Retina (tissue), 1 donor: ENCODE measurements around the gene ABCA7.

Experiments used
- DNase-seq: peaks from one replicate; pipeline ENCODE4 v3.0.0-alpha.2; 2016

Gene ABCA7

DNA sequence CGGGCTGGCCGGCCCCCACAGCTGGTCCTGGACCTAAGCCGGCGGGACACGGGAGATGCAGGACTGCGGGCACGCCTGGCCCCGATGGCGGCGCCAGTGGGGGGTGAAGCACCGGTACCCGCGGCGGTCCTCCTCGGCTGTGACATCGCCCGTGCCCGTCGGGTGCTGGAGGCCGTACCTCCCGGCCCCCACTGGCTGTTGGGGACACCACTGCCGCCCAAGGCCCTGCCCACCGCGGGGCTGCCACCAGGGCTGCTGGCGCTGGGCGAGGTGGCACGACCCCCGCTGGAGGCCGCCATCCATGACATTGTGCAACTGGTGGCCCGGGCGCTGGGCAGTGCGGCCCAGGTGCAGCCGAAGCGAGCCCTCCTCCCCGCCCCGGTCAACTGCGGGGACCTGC lies 36.6 kb upstream of the ABCA7 start:
- no peak for DNase-seq

DNA sequence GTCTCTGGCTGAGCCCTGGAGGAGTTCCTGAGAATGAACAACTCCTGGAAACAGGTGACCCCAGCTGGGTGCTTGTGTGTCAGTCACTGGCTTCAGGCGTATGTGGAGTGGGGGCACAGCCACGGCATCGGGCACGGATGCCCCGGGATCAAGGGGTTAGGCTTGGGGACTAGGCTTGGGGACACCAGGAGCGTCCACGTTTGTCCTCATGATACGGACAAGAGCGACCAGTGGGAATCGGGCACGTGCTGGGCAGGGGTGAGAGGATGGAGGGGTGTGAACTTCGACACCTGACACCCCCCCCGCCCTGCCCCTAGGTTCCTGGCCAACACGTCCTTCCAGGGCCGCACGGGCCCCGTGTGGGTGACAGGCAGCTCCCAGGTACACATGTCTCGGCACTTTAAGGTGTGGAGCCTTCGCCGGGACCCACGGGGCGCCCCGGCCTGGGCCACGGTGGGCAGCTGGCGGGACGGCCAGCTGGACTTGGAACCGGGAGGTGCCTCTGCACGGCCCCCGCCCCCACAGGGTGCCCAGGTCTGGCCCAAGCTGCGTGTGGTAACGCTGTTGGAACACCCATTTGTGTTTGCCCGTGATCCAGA lies 35.6 kb upstream of the ABCA7 start:
- DNase-seq, result no peak

DNA sequence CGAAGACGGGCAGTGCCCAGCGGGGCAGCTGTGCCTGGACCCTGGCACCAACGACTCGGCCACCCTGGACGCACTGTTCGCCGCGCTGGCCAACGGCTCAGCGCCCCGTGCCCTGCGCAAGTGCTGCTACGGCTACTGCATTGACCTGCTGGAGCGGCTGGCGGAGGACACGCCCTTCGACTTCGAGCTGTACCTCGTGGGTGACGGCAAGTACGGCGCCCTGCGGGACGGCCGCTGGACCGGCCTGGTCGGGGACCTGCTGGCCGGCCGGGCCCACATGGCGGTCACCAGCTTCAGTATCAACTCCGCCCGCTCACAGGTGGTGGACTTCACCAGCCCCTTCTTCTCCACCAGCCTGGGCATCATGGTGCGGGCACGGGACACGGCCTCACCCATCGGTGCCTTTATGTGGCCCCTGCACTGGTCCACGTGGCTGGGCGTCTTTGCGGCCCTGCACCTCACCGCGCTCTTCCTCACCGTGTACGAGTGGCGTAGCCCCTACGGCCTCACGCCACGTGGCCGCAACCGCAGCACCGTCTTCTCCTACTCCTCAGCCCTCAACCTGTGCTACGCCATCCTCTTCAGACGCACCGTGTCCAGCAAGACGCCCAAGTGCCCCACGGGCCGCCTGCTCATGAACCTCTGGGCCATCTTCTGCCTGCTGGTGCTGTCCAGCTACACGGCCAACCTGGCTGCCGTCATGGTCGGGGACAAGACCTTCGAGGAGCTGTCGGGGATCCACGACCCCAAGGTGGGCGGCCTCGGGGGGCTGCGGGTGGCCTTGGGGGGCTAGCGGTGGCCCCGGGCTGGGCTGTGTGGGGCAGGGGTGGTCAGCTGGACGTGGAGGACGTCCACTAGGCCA lies 34.9 kb upstream of the ABCA7 start:
- no peak for DNase-seq

DNA sequence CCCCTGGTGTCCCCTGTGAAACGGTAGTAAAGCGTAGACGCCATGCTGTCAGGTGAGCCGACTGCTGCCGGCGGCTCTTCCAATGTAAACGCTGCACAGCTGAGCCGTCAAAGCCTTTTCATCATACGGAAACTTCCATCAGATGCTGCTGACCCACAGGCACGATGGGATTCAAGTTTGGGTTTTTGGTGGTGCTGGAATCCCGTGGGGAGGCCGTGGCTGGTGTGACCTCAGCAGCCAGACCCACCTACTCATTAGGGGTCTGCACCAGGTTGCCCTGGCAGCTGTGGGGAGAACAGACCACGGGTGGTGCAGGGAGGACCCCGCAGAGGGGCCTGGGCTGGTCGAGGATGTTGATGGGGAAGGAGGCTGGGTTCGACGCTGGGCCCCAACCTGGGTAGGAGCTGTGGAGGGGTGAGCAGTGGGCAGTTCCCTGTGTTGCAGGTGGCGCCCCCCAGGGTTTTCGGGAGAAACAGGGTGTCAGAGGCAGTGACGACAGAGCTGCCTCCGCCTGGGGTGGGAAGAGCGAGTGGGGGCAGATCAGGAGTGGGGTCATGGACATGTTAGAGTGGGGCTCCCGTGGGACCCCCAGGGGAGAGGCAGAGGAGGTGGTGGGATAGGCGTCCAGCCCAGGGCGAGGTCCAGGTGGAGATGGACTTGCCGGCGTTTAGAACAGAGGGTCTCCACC lies 33.1 kb upstream of the ABCA7 start:
- no peak for DNase-seq

DNA sequence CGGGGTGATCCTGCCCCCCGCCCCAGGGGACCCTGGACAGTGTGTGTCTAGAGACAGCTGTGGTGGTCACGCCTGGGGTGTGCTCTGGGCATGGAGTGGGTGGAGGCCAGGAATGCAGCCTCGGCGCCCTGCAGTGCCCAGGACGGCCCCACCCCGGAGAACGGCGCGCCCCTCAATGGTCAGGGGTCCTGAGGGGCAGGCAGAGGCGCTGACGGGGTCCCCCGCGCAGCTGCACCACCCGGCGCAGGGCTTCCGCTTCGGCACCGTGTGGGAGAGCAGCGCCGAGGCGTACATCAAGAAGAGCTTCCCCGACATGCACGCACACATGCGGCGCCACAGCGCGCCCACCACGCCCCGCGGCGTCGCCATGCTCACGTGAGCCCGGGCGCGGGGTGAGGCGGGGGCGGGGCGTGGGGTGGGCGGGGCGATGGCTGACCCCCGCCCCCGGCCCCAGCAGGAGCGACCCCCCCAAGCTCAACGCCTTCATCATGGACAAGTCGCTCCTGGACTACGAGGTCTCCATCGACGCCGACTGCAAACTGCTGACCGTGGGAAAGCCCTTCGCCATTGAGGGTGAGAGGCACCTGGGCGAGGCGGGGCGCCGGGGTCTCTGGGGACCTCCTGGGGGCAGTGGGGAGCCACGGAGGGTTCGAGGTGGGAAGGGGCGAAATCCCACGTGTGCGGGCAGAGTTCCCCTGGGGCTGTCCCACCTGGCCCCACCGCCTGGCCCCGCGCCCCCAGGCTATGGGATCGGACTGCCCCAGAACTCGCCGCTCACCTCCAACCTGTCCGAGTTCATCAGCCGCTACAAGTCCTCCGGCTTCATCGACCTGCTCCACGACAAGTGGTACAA lies 32.3 kb upstream of the ABCA7 start:
- DNase-seq, result no peak

DNA sequence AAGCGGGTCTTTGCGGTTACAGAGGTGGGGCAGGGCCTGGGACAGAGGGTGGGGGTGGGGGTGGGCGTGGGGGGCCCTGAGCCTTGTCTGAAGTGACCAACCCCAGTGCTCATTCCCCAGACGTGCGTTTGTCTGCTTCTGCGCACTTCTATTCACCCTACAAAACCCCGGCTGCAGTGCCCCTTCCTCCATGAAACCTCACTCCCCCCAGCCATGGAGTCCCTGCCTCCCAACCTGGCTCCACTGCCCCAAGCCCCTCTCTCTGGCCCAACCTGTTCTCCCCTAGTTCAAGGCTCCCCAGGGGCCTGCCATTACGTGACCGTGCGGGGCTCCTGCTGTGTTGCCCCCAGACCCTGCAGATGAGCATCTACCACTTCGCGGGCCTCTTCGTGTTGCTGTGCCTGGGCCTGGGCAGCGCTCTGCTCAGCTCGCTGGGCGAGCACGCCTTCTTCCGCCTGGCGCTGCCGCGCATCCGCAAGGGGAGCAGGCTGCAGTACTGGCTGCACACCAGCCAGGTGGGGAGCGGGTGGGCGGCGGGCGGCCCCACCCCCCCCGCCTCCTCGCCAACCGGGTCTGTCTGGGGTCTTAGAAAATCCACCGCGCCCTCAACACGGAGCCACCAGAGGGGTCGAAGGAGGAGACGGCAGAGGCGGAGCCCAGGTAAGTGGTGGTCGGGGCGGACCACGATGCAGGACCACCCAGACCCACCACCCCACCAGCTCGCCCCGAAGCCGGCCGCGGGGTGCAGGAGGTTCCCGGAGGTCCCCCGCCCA lies 31.5 kb upstream of the ABCA7 start:
- DNase-seq, result no peak

DNA sequence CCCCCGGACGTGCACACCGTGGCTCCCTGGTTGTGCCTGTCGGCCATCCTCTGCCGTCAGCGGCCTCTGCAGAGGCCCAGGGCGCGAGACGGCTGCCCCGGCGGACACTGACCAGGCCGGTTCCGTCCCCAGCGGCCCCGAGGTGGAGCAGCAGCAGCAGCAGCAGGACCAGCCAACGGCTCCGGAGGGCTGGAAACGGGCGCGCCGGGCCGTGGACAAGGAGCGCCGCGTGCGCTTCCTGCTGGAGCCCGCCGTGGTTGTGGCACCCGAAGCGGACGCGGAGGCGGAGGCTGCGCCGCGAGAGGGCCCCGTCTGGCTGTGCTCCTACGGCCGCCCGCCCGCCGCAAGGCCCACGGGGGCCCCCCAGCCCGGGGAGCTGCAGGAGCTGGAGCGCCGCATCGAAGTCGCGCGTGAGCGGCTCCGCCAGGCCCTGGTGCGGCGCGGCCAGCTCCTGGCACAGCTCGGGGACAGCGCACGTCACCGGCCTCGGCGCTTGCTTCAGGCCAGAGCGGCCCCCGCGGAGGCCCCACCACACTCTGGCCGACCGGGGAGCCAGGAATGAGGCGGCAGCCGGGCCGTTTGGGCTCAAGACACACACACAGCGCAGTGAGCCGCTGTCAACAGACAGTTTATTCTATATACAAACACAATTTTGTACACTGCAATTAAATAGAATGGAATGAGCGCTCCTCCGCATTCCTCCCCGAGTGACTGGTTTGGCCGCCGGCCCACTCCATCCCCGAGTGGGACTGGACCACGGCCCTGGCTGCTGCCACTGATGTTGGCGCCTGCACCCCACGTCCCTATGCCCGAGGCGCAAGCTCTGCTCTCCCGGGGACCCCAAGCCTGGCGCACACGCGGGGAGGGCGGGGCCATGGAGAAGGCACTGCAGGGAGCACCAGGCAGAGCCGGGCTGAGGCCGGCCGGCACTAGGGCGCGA lies 30.6 kb upstream of the ABCA7 start:
- DNase-seq, result no peak

DNA sequence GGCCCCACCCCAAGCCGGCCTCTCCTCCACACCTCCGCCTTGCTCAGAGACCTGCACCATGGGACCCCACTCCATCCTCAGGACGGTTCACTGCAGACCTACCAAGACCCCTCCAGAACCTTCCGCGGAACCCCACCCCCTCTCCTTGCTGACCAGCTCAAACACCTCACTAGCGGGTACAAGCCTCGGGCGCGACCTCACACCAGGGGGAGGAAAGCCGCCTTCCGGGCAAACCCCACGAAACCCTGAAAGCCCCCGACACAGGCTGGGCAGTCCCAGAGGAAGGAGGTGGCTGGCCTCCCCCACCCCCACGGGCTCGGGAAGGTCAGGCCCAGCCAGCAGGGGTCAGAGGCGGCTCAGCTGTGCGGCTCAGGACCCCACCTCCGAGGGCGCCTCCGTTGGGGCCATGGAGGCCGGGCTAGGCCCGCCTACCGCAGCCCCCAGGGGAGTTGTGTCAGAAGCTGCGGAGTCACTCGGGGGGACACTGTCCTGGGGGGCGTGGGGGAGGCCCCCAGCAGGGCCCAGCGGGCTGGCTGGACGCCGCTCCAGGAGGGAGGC lies 29.8 kb upstream of the ABCA7 start:
- DNase-seq, result no peak

DNA sequence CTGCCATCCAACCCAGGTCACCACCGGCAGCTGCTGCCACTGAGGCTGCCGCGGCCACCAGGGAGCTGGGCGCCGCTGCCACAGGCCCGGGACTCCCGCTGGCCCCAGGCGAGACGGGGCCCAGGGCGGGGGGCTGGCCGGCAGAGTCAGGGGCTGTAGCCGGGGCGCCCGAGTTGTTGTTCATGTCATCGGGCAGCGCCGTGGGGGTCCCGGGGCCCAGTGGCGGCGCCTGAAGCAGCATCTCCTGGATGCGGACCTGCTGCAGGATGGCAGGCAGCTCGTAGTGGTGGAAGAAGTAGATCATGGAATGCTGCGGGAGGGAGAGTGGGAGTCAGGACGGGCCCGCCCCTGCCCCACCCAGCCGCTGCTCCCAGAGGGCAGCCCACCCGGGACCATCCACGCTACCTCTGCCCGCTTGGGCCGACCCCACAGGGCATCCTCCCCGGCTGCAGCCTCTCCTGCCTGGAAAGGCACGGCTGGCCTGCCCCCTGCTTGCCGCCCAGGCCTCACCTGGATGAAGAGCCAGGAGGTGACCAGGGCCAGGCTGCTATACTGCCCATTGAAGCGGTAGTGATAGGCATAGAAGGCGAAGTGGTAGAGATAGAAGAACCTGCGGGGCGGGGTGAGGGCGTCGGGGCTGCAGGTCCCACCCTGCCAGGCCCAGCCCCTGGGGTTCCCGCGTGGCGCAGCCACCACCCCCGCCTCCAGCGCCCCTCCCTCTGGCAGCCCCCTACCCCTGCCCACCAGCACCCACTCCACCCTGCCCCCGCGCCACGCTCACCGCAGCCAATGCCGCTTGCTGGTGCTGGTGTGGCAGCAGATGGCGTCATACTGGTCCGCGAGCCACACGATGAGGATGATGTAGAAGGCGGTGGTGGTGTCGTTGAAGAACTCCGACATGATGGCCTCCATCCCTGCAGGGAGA lies 29.1 kb upstream of the ABCA7 start:
- DNase-seq, result no peak

DNA sequence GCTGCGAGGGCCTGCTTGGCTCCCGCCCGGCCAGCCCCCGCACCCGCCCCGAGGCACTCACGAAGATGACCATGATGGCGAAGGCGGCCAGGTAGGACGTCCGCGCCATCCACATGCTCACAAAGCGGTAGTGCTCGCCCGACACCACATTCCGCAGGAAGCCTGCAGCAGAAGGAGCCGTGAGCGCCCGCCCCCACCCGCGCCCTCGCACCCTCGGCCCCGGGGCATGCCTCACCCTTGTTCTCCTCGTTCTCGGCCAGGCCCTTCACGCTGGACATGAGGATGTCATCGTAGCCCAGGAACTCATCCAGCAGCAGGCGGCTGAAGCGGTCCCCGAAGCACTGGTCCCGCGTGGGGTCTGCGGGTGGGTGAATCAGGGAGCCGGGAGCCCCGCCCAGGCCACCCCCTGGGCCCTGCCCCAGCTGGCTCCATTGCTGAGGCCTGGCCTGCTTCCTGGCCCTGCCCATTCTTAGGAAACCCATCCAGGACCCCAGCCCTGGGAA lies 28.0 kb upstream of the ABCA7 start:
- DNase-seq, result no peak

DNA sequence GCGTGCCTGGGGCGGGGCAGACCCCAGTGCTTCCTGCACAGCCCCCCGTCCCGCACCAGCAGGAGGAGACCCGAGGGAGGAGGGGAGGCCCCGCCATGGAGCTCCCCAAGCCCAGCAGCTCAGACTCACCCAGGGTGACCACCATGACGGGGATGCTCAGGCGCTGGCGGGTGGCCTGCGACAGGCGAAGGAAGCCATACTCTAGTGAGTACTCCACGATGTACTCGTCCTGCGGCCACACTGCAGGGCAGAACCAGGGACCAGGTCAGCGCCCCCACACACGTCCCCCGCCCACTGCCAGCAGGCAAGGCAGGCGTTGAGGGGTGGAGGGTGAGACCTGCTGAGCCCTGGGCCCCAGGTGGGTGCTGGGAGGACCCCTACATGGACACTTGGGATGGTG lies 27.6 kb upstream of the ABCA7 start:
- no peak for DNase-seq

DNA sequence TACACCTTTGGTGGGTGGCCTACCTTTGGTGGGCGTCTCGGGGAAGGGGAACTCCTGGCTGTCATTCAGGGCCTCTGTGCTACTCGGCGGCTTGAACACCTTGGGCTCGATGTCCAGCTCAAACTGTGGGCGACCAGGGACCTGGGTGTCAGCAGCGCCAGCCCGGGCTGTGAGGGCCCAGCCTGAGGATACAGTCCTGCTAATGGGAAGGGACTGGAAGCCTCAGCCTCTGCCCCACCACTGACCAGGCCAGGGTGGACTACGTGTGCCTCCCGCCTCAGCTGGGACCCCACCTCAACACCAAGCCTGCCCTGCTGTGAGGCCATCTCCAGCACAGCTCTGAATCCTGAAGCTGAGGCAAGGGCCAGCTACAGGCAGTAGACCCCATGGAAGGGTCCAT lies 26.7 kb upstream of the ABCA7 start:
- DNase-seq, result no peak

DNA sequence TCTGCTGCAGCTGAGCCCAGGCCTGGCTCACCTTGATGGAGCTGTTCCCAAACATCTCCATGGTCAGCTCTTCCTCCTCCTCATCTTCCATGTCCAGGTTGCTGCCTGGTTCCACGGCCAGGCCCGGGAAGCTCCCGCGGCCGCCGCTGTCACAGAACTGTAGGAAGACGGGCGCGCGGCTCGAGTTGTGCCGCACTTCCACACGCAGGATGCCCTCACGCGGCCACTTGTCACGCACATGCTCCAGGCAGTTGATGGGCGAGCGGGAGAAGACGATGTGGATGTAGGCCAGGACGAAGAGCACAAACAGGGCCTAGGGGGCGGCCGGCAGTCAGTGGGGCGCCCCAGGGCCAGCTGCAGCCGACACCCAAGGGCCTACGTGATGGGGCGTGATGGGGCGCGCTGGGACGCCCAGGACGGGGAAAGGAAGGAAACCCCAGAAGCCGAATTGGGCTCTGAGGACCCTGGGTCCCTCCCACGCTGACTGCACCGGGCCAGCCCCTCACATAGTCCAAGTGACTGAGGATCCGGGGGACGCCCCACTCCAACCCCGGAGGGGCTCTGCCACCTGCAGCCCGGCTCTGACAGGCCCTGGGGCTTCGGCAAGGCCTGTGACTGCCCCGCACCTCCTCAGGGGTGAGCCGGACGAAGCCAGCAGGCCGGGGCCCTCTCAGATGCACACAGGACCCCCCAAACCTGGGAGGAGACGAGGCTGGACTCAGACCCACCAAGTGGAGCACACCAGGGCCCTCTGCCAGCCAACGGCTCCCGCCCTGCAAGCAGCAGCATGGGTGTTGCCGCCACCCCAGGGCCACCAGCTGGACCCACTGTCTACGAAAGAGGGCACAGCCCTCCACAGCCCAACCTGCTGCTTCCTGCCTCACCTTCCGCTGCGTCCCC lies 25.5 kb upstream of the ABCA7 start:
- DNase-seq, result no peak

DNA sequence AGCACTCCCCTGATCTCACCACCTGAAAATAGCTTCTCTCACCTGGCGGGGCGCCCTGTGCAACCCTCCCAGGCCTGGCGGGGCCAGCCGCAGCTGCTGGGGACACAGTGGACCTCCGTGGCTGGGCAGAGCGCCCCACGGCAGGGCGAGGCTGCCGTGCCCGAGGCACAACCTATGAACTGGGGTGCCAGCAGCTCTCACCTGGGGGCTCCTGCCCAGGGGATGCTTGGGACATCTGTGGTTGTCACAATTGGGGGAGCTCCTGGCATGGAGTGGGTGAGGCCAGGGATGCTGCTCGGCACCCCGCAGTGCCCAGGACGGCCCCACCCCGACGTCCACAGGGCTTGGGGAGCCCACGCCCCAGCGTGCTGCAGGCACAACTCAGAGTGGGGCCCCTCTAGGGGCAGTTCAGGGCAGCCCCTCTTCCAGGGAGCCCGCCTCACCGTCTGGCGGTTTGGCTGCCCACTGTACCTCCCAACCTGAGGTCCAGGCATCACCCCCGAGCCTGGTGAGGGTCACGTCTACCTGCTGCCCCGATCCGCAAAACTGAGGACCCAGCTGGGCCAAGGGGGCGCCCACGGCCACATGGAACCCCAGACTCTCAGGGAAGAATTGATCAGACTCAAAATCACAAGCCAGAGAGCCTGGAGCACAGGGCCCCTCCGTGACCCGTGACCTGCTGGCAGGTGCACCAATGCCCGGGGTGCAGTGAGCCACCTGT lies 24.7 kb upstream of the ABCA7 start:
- no peak for DNase-seq

DNA sequence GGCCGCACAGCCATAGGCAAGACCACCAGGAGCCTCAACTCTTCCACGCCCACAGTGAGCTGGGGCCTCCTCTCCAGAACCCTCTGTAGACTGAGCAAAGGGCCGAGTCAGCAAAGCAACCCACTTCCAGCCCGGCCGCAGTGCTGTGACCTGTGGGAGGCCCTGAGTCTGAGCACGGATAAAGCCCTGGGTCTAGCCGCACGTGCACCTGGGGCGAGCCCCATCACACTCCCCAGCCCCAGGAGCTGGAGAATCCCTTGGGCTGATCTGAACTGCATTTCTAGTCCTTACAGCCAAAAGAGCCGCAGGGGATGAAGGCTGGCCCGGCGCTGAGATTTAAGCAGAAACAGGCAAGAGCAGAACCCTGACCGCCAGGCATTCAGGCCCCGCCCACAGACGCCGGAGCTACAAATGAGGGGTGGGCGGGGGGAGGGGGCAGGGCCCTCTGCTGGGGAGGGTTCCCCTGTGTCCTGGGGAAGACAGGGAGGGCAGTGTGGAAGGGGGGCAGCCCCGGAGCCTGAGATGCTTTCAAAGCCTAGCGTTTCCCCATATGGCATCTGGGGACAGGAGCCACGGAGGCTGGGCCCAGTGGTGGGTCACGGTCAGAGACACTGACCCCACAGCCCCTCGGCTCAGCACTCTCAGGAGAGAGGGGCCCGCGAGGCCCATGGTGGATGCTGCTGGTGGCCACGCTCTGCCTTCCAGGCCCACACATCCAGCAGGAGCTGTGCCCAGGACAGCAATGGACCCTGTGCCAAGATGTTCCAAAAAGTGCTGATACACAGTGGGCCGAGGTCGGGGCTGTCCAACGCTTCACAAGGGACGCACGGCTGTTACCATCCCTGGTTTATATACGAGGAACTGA lies 23.9 kb upstream of the ABCA7 start:
- DNase-seq, result peak; percentile 58

DNA sequence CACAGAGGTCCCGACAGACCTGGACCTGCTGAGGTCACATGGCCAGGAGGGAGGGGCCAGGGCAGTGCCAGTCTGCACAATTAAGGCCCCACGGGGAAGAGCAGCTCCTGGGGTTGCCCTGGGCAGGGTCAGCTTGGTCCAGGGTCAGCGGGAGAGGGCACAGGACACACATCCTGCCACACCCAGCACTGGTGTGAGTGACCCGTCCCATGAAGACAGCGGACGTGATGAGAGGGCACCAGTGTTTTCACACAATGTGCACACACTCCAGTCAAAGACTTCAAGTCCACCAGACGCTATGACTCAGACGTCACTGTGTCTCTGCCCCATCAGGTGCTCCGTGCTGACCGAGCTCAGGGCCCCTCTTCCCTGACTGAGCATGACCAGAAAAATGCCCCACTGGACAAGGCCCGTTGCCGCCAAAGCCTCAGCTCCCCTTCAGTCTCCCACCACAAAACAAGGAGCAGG lies 23.2 kb upstream of the ABCA7 start:
- DNase-seq, result peak; percentile 47
